Stimulated activated CD4-positive, alpha-beta T cell treated with anti-CD3 and anti-CD28 coated beads, Interleukin-2, amount 100 ng/mL, for 48 hours (primary cell): ENCODE measurements around the gene BCR.

Source experiments
- DNase-seq, 2 donors: peaks; one replicate each; pipeline ENCODE4 v3.0.0-alpha.2; 2020

Gene BCR

DNA sequence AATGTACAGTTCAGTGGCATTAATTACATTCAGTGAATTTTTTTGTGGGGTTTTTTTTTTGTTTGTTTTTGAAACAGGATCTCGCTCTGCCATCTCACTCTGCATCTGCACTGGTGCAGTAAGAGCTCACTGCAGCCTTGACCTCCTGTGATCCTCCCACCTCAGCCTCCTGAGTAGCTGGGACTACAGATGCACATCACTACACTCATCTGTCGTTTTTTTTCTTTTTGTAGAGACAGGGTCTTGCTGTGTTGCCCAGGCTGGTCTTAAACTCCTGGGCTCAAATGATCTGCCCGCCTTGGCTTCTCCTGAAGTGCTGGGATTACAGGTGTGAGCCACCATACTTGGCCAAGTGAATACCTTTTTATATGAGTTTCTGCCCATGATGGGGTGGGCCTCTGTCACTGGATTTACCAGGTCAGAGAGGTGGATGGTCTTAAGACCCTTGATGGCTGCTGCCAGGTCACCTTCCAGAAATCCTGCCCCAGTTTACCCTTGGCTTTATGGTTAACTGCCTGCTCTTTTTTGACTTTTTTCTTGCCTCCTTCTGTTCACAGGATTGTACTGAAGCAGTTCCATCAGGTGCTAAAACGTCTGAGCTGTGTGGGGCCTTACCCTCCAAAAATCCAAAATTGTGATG, 22.6 kb downstream of the BCR start:
- DNase-seq = no peak

DNA sequence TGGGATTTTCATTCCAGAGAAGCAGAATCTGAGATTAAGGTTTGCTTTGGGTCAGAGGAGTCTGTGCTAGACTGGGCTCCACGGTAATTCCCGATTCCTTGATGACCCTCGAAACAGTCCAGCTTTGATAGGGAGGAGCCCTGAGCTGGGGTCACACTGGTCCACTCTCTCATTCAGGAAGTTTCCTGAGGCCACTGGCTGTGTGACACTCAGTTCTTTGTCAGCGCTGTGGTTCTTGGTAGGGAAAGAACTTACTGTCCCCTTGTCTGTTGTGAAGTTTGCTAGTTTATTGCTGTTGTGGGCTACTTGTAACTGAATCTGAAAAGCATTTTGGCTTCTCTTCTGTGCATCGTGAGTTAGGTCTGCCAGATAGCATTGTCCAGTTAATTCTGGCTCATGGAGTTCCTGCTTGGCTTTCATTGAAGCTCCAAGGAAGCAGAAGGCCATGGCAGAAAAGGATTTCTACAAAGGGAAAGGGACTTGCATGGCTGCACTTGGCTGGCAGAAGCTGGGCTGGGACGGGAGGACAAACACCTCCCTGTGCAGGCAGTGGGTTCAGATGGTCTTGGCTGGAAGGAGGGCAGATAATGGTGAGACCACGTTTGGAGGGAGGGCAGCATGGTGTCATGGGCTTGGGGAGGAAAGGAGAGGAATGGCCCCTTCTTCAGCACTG, 23.3 kb downstream of the BCR start:
- DNase-seq = no peak

- DNase-seq = no peak
Observed at GRCh38 chr22:23204125-23204488, 23.8 kb downstream of the BCR start.

GRCh38 chr22:23204541-23205157, 24.3 kb downstream of the BCR start:
- no peak for DNase-seq

DNA sequence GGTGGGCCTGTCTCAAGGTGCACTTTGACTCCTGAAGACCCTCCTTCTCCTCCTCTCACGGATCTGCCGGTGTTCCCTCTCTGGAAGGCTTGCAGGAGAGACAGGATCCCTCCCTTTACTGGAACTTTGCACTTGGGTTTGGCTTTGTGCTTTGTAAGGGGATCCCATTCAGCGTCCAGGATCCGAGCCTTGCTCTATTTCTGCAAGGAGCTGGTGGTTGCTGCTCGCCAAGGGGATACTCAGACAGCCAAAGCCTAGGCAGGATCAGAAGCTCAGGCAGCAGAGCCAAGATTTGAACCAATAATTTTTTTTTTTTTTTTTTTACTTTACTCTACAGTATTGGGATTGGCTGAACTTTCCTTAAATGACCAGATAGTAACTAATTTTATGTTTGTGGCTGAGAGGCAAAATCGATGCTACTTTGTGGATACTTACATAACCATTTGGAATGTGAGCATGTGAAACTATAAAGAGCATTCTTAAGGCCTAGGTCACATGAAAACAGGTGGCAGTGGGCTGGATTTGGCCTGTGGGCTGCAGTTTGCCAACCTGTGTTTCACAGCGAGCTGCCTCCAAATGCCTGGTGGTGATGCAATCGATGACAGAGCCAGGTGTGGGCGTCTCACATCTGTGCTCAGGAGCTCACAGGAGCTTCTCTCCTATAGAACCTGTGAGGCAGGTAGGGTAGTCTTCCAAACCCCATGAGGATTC, 25.2 kb downstream of the BCR start:
- no peak for DNase-seq

GRCh38 chr22:23206915-23207314, 26.6 kb downstream of the BCR start:
- no peak for DNase-seq

DNA sequence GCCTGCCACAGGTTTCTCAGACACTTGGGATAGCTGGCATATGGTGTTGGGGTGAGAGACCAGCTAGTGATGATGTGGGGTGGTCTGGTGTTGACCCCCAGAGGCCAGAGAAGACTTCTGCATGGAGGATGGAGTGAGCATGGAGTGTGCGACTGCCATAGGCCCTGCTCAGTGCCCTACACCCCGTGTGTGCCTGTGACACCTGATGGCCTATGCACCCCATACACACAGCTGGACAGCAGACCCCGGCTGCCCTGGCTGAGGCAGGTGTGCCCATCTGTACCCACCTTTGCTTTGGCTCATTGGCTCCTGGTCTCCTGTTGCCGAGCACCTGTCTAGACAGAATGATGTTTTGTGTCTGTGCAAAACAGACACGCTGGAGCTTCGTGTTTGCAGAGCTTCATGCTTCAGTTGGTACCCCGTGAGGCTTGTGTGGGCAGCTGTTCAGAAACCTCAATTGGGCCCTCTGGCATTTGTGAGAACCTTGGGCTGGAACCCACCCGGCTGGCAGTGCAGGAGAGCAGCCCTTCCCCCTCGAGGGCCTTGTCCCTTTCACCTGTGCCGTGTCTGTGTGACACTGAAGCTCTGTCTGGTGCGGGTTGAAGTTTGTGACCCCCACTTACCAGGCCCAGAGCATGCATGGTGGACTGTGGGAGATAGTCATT, 27.6 kb downstream of the BCR start:
- DNase-seq = no peak

DNA sequence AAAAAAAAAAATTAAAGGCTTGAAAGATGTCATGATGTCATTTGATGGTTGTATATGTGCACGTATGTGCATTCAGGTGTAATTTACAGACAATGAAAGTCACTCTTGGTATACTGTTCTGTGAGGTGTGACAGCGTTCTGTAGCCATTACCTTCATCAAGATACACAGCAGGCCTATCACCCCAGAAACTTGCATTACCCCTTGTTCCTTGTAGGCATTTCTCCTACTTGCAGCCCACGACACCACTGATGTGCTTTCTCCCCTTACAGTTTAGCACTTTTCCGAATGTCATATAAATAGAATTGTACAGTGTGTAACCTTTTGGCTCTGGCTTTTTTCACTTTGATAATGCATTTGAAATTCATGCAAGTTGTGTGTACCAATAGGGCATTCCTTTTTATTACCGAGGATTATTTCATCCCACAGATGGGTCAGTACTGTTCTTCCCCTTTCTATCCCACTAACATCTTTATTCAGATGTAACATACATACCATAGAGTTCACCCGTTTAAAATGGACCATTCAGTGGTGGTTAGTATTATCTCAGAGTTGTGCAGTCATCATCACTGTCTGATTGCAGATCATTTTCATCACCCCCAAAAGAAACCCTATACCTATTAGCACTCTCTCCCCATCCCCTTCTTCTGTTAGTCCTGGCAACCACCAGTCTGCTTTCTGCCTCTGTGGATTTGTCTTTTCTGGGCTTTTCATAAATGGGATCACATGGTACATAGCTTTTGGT, 30.3 kb downstream of the BCR start:
- no peak for DNase-seq

DNA sequence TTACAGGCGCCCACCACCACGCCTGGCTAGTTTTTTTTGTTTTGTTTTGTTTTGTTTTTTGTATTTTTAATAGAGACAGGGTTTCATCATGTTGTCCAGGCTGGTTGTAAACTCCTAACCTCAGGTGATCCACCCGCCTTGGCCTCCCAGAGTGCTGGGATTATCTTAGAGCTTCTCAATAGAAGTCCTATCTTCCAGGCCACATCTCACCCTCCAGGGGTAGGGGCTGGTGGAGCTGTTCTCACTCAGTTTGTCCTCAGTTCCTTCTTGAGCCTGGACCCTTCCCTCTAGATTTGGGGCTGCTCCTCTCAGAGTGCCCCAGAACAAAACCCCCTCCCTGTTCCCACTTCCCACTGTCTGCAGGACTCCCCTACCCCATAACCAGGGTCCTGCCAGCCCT, 31.3 kb downstream of the BCR start:
- DNase-seq = no peak

- no peak for DNase-seq
Observed at GRCh38 chr22:23212061-23213021, 32.0 kb downstream of the BCR start.

- no peak for DNase-seq
Observed at GRCh38 chr22:23213022-23213555, 32.8 kb downstream of the BCR start.

DNA sequence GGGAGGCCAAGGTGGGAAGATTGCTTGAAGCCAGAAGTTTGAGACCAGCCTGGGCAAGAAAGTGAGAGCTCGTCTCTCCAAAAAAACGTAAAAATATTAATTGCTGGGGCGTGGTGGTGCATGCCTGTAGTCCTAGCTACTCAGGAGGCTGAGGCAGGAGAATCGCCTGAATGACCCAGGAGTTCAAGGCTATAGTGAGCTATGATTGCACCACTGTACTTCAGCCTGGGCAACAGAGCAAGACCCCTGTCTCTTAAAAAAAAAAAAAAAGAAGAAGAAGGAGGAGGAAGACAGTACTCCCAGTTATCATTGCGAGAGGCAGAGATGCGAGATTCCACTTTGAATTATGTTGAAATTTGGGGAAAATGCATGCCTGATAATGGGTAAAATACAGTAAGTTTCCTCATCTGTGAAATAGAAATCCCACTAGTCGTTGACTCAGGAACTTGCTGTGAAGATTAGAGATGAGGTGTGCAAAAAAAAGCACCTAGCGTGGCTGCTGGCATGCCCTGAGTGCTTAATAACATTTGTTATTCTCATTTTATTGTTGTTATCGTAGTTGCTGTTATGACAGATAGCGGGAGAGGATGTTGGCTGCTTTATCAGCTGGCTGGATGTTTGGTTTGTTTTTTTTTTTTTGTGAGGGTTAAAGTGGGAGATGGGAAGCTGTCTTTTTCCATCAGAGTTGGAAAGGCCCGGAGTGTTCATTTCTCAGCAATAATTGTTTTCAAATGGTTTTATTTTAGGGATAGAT, 33.4 kb downstream of the BCR start:
- no peak for DNase-seq

DNA sequence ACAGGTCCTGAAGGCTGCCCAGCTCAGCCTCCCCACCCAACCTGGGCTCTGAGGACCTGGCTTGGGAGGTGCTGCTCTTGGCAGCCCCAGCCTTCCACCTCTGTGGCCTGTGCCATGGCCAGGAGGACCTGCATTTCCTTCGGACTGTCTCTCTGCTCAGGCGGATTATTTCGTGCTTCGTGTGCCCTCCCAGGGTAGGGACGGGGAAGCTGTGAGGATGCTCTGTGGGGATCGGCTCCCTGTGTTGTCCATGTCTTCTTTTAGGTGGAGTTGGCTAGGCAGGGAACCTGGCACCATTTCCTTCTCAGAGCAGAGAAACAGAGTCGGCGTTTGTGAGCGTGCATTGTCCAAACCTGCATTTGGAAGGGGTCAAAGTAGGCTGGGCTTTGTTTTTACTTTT, 34.1 kb downstream of the BCR start:
- no peak for DNase-seq

DNA sequence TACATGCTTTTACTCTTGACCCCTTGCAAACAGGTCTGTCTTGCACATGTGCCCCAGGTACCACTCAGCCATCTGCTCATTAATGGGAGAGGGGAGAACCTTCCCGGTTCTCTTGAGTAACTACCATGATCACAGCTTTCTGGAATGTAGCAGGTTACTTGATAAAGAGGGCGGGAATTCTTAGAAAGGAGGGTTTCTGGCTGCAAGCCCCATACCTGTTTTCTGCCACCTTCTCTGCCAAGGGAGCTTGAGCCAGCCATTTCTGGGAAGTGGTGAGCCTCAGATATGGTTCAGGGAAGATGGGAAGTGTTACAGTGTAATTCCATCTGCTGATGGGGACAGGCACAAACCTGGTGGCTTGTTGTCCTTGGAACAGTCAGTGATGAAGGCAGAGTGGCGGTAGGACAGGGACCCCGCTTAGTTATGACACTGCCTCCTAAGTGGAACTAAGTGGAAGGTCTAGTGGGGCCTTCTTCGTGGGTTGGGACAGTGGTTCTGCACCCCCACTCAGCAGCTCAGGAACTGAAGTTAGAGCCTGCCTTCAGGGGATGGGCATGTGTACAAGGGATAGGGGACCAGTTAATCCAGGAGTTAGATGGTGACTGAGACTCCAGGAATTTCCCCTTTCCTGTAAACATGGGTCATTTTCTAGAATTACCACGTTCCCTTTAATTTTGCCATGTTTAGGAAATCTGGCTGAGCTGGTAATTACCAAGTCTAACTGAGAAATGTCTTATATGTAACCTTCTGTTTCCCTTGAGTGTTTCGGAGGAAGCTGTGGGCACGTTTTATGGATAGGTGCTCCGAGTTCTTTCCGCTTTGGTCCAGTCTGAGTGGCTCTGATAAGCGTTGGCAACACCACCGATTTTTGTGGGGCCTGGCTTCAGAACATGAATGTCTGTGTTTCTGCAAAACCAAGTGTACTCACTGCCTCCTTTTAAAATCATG, 35.3 kb downstream of the BCR start:
- no peak for DNase-seq

GRCh38 chr22:23216461-23217170, 36.3 kb downstream of the BCR start:
- peak; percentile 28 to 30 for DNase-seq

DNA sequence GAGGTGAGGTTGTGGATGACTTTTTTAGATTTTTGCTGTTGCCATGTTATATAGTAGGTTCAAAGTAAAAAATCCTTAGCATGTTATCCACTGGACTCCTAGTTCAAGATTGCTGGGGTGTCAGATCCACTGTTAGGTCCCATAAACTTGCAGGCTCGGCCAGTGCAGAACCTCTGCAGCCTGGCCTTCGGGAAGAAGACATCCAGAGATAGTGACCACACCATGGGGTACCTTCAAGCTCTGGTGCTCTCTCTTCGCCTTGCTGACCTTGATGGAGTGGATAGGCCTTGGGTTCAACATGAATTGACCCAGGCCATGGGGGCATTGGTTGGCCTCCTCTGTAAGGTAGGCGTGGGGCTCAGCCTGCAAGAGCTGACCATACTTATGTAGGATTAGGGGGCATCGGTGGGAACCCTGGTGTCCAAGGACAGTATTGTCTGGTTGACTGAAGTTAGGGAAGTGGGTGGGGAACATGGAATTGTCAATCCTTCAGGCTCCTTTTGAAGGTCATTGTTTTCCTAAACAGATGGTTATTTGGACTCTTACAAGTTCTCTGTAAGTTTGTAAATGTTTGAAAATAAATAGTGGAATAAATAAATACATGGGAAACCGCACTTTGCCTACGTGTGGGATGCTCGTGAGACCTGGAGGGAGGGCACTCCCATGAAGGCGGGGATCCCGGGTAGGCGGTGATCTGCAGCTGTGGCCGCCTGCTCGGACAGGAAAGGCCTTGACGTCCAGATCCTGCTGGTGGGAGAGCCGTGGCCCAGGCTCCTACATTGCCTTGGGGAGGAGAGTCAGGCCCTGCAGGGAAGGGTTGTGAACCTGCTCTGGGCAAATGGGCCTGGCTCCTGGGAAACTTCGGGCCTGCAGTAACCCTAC, 37.1 kb downstream of the BCR start:
- no peak for DNase-seq
